Ammon's horn (tissue), 1 donor: ENCODE results near the gene RHOA.
"Not testable (repeated sequence)": the region's sequence is repeated elsewhere in the genome, so short reads cannot be mapped to it uniquely, and the experiment has no call there.

Source experiments
- DNase-seq: peaks from one replicate; pipeline ENCODE4 v3.0.0-alpha.2; 2016; ENCODE audit warnings: low spot score

RHOA gene

GRCh38 chr3:49411535-49411967 lies 225 bp downstream of the RHOA start:
- peak; percentile 38 for DNase-seq

DNA sequence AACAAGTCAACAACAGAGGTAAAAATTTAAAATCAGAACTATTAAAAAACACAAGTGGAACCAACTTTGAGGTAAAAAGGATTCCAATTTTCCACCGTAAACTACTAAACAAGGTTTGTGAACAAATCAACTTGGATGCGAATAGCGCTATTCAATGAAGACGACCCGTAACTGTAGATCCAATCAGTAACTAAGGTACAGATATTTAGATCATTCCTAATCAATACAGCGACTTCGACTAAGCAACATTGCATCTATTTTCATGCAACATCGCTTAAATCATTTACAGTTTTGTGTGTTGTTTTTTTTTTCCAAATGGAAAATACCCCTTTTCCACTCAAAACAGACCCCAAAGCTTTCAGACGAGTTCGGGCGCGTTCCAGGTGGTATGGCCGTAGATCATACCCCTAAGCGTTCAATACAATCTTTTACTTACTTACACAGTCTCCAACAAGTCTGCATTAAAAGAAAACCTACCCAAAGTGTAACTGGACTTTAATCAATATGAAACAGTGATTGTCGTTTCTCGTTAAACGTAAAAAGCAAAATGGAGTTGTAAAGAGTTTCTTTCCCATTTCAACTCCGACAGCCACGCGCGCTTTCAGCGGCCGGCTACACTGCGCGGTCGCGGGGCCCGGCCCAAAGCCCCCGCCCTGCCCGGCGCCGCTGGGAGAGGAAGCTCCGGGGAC lies 786 bp downstream of the RHOA start:
- DNase-seq: no peak

GRCh38 chr3:49410066-49410845 lies 1.5 kb downstream of the RHOA start:
- DNase-seq: no peak

GRCh38 chr3:49406571-49407565 lies 4.9 kb downstream of the RHOA start:
- DNase-seq: no peak

GRCh38 chr3:49405570-49405969 lies 6.2 kb downstream of the RHOA start:
- DNase-seq: not testable (repeated sequence)

GRCh38 chr3:49403891-49404290 lies 7.9 kb downstream of the RHOA start:
- no peak for DNase-seq

- no peak for DNase-seq
Observed at GRCh38 chr3:49401766-49402165, 10.0 kb downstream of the RHOA start.

DNA sequence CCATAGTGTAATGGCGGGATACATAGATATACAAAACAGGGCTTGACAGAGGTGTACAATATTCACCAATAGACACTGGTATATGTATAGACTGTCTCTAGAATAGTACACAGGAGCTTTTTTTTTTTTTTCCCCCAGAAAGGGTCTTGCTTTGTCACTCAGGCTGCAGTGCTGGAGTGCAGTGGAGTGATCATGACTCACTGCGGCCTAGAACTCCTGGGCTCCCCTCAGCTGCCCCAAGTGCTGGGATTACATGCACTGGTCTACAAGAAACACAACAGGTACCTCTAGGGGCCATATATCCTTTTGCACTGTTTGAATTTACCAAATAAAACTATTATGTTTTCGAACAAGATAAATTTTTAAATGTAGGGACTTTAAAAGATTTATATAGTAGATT lies 12.3 kb downstream of the RHOA start:
- no peak for DNase-seq

DNA sequence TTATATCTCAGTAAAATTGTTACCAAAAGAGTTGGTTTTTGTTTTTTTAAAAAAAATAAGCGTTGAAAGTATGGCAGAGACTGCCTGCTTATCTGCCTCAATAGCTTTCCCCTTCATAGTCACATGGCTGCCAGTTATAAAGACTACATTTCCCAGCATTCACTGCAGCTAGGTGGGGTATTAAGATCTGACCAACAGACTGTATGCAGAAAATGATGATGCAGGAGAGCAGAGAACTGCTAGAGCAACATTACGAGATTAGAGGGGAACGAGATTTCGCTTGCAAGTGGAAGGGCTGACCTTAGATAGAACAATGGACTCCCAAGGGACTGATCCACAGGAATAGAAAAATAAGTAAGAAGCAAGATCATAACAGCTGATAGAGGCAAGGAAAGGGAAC lies 14.3 kb downstream of the RHOA start:
- peak; percentile 48 for DNase-seq

GRCh38 chr3:49391310-49391709 lies 20.5 kb downstream of the RHOA start:
- DNase-seq: not testable (repeated sequence)

DNA sequence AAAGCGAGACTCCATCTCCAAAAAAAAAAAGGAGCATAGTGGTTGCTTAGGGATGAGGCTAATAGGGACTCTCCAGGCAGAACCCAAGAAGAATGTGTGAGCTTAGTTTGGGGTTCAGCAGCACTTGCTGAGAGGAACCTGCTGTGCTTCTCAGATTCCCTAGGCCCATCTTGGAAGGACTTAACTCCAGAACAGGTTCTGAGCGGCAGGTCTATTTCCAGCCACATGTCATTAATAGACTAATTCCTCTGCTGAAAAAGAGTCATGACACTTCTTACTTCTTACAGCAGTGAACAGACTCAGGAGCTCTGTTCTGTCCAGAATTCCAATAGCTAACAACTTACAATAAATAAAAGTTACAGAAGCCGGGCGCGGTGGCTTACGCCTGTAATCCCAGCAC lies 22.5 kb downstream of the RHOA start:
- DNase-seq: no peak

DNA sequence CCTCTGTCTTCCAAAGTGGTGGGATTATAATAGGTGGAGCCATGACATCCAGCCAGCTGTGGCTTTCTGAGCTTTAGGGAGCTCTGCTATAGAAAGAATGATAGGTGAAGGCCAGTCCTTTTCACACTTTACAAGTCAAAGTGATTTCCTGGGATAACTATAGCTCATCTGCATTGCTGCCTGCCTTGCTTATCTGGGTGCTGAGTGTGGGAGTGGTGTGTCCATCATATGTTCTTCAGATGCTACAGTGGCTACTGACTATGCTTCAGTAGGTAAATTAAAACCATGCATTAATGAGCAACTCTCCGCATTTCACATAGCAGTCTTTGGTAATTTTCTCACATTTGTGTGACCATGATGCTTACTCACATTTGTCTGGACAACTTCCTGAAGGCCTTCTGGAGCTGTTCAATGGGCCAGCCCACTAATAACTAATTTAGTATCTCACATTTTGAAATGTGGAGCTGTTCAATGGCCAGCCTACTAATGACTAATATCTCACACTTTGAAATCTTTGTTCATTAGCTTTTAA lies 23.4 kb downstream of the RHOA start:
- no peak for DNase-seq

DNA sequence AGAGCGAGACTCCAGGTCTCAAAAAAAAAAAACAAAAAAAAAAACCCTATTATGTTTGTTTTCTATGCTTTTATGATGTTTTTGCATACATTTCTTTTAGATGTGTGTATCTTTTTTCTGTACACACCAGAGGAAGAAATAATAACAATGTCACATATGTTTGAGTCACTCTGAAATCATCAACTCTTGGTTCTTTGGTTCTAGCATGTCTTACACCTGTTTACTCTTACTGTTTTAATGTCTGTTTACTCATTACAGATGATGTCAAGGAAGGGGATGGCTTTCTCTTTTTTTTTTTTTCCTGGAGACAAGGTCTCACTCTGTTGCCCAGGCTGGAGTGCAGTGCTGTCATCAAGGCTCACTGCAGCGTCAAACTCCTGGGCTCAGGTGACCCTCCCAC lies 24.1 kb downstream of the RHOA start:
- DNase-seq: no peak

GRCh38 chr3:49386056-49386756 lies 25.6 kb downstream of the RHOA start:
- no peak for DNase-seq

DNA sequence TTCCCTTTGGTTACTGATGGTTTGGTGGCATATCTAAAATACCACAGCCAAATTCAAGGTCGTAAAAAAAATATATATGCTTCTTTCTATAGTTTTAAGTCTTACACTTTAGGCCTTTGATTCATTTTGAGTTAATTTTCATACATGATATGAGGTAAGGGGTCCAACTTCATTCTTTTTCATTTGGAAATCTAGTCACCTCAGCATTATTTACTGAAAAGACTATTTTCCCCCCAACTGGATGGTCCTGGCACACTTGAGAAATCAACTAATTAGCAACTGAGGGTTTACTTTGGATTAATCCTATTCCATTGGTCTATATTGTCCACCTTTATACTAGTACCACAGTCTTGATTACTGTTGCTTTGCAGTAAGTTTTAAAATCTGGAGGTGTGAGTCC lies 26.2 kb downstream of the RHOA start:
- no peak for DNase-seq

- DNase-seq: no peak
Observed at GRCh38 chr3:49383387-49383786, 28.4 kb downstream of the RHOA start.

DNA sequence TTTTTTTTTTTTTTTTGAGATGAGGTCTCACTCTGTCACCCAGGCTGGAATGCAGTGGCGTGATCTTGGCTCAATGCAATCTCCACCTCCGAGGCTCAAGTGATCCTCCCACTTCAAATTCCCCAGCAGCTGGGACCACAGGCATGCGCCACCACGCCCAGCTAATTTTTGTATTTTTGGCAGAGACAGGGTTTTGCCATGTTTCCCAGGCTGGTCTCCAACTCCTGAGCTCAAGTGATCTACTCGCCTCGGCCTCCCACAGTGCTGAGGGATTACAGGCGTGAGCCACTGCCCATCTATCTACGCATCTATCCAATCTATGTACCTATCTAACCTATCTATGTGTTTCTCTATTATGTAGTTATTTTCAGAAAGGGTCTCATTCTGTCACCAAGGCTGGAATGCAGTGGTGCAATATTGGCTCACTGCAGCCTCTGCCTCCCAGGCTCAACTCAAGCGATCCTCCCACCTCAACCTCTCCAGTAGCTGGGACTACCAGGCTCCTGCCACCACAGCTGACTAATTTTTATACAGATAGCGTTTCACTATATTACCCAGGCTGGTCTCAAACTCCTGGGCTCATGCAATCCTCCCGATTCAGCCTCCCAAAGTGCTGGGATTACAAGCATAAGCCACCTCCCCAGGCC lies 33.4 kb downstream of the RHOA start:
- DNase-seq: no peak

DNA sequence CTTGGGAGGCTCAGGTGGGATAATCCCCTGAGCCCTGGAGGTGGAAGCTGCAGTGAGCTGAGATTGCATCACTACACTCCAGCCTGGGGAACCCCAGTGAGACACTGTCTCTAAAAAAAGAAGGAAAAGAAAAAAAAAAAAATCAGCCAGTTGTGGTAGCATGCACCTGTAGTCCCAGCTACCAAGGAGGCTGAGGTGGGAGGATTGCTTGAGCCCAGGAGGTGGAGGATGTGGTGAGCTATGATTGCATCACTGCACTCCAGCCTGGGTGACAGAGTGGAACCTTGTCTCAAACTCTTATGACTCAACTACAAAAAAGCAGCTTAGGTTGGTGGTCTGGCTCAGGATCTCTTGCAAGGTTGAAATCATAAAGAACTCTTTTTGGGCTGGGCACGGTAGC lies 34.3 kb downstream of the RHOA start:
- DNase-seq: no peak

GRCh38 chr3:49371946-49372345 lies 39.8 kb downstream of the RHOA start:
- no peak for DNase-seq

- no peak for DNase-seq
Observed at GRCh38 chr3:49370585-49371290, 41.0 kb downstream of the RHOA start.
